Stimulated activated CD4-positive, alpha-beta T cell treated with anti-CD3 and anti-CD28 coated beads, Interleukin-4, amount 100 ng/mL, for 24 hours (primary cell): ENCODE measurements around the gene ZNF304.
"Not testable (repeated sequence)": the region's sequence is repeated elsewhere in the genome, so short reads cannot be mapped to it uniquely, and the experiment has no call there.

Experiments
- DNase-seq: peaks from one replicate; pipeline ENCODE4 v3.0.0-alpha.2; 2020

ZNF304 gene

GRCh38 chr19:57362997-57363687 is 12.1 kb downstream of the ZNF304 start, which contains the start of the genes TRAPPC2B and ZNF547:
Gene TRAPPC2B (plus strand): TSS chr19:57363551. CDS start chr19:57364834, 1,283 bp downstream.
Gene ZNF547 (plus strand): TSS chr19:57363551. CDS start chr19:57368556, 5,005 bp downstream.
- DNase-seq = peak; percentile 99

GRCh38 chr19:57363688-57364181 is 12.7 kb downstream of the ZNF304 start:
- no peak for DNase-seq

- DNase-seq = no peak
Measured at GRCh38 chr19:57366776-57367175, 15.7 kb downstream of the ZNF304 start.

- no peak for DNase-seq
Measured at GRCh38 chr19:57374179-57374578, 23.1 kb downstream of the ZNF304 start.

- DNase-seq = not testable (repeated sequence)
Measured at GRCh38 chr19:57374647-57375046, 23.6 kb downstream of the ZNF304 start.

GRCh38 chr19:57376151-57376550 is 25.1 kb downstream of the ZNF304 start:
- no peak for DNase-seq

- no peak for DNase-seq
Measured at GRCh38 chr19:57377498-57378146, 26.6 kb downstream of the ZNF304 start.

- no peak for DNase-seq
Measured at GRCh38 chr19:57380923-57381322, 29.9 kb downstream of the ZNF304 start.

- DNase-seq = no peak
Measured at GRCh38 chr19:57382806-57383488, 31.9 kb downstream of the ZNF304 start.

GRCh38 chr19:57389194-57389729 is 38.2 kb downstream of the ZNF304 start:
- no peak for DNase-seq

- peak; percentile 97 for DNase-seq
Measured at GRCh38 chr19:57389730-57390598, 38.9 kb downstream of the ZNF304 start, which contains the start of gene ZNF548. Gene ZNF548 (plus strand): TSS chr19:57389854. CDS start chr19:57390100, 246 bp downstream.

- no peak for DNase-seq
Measured at GRCh38 chr19:57395710-57396109, 44.6 kb downstream of the ZNF304 start.

GRCh38 chr19:57398868-57399267 is 47.8 kb downstream of the ZNF304 start:
- no peak for DNase-seq

GRCh38 chr19:57403737-57404563 is 52.9 kb downstream of the ZNF304 start:
- DNase-seq = no peak

- DNase-seq = peak; percentile 76
Measured at GRCh38 chr19:57406516-57407123, 55.5 kb downstream of the ZNF304 start.
